Upper lobe of left lung (tissue), 6 donors: ENCODE data around the gene CHMP1B. TPM values are rescaled to one million over a fixed set of nuclear protein-coding genes. Genes with fewer than 3 reads are reported as not detected.

Experiments
- ATAC-seq, 2 donors: fragments of 200-7000 bp; cut with Tn5 transposase; one replicate each; pipeline ENCODE4 v1.9.1; 2022; ENCODE audit warnings: mild to moderate bottlenecking in 2 of 2, moderate library complexity in 2 of 2; ENCODE audit not compliant: low FRiP score in 2 of 2
- DNase-seq, 2 donors: peaks; one replicate each; pipeline ENCODE4 v3.0.0-alpha.2; 2019 to 2020
- H3K27ac ChIP-seq, 4 donors: fragments of 200-600 bp; sonication (generic); one replicate each; pipeline ENCODE4 v1.5.1; 2016 to 2019
- H3K27me3 ChIP-seq, 4 donors: fragments of 200-600 bp; sonication (generic); one replicate each; pipeline ENCODE4 v1.5.1; 2017 to 2019
- H3K36me3 ChIP-seq, 4 donors: fragments of 200-600 bp; sonication (generic); one replicate each; pipeline ENCODE4 v1.5.1; 2016 to 2019
- H3K4me1 ChIP-seq, 4 donors: fragments of 200-600 bp; sonication (generic); one replicate each; pipeline ENCODE4 v1.5.1; 2018 to 2019
- H3K4me3 ChIP-seq, 4 donors: fragments of 200-600 bp; sonication (generic); one replicate each; pipeline ENCODE4 v1.5.1; 2017 to 2019; ENCODE audit warnings: mild to moderate bottlenecking in 2 of 4, moderate library complexity in 1 of 4
- H3K9me3 ChIP-seq, 4 donors: fragments of 200-600 bp; sonication (generic); one replicate each; pipeline ENCODE4 v1.5.1; 2018 to 2019
- EP300 ChIP-seq, 4 donors: sonication (generic); formaldehyde crosslinking; IDR thresholded peaks; one replicate each; pipeline ENCODE4 v1.5.1; 2017; ENCODE audit warnings: antibody characterized with exemption in 4 of 4, control low read depth in 2 of 4
- POLR2A ChIP-seq, 4 donors: fragments of 450-650 bp; IDR thresholded peaks; one replicate each; pipeline ENCODE4 v1.5.1; 2016 to 2017; ENCODE audit warnings: antibody characterized with exemption in 4 of 4, mild to moderate bottlenecking in 2 of 4
- POLR2AphosphoS5 ChIP-seq, 2 donors: sonication (generic); formaldehyde crosslinking; IDR thresholded peaks; one replicate each; pipeline ENCODE4 v1.5.1; 2017; ENCODE audit warnings: antibody characterized with exemption in 2 of 2
- WGBS, 2 donors: methylation state at CpG; one replicate each; pipeline ENCODE4 v1.1.5; 2017 to 2018; 5-methylcytosine and 5-hydroxymethylcytosine counted together
- total RNA-seq, 6 donors: library from RNA; depleted of rRNA in 4 of 6; stranded (reverse); fragments of >200 nt in 4 of 6; gene quantifications; one replicate each; pipeline versions ENCODE4 v1.1.0 to v1.2.1, GENCODE V29; 2016 to 2021
- TF ChIP-seq, protein P1 (sequence below), 6 experiments: fragments of 450-650 bp in 4 of 6; fragments of 200-600 bp in 2 of 6; sonication (generic) in 2 of 6; IDR thresholded peaks; one replicate each; pipeline ENCODE4 v1.5.1; 2016 to 2019; ENCODE audit warnings: antibody characterized with exemption in 6 of 6
- donor health status: DM: no; HTN: no; CAD: no; lungs with moderate emphysema.
- donor health status: DM: no; HTN: yes; CAD: no; lungs with severe emphysema.

Gene CHMP1B
- total RNA-seq, 6 donors from 2014 or later = 29.3 to 61.4 (median 50.0) TPM

DNA sequence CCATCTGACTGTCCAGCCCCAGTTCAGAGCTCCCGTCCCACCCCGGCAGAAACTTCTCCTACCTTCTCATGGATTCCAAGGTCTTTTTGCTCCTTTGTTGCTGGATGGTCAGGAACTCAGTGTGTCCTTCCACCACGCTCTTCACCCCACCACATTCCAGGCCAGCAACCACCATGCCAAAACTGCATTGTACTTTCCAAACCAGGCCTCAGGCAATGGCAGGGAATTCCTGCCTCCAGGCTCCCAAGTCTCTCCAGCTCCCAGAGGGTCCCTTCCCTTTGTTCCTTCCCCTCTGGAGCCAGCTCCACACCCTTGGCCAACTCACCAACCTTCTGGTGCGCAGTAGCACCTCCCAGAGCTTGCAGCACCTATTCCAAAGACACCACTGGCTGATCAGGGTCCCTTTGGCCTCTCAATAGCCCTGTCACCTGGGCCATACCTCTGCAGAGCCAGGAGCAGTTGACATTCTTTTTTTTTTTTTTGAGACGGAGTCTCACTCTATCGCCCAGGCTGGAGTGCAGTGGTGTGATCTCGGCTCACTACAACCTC is 8.1 kb downstream of the CHMP1B start:
- Histone ChIP-seq H3K27me3 (no peaks in the 10 kb centered on the region), H3K27ac (no peak overlapping the region), H3K36me3 (peaks cover 0 to 13% (median 0%) of the 10 kb centered on the region in 4 donors), H3K9me3 (no peaks in the 10 kb centered on the region), H3K4me3 (no peak overlapping the region), H3K4me1 (peaks cover 0 to 44% (median 16%) of the 10 kb centered on the region in 4 donors)
- no peak for ATAC-seq
- no peak for DNase-seq
- WGBS, 2 donors = 88 to 93% methylated on average over 7 of the region's 7 CpGs
- no peak for TF ChIP-seq POLR2A (IDR thresholded peaks at IDR 0.05)
- TF ChIP-seq, protein P1, sequence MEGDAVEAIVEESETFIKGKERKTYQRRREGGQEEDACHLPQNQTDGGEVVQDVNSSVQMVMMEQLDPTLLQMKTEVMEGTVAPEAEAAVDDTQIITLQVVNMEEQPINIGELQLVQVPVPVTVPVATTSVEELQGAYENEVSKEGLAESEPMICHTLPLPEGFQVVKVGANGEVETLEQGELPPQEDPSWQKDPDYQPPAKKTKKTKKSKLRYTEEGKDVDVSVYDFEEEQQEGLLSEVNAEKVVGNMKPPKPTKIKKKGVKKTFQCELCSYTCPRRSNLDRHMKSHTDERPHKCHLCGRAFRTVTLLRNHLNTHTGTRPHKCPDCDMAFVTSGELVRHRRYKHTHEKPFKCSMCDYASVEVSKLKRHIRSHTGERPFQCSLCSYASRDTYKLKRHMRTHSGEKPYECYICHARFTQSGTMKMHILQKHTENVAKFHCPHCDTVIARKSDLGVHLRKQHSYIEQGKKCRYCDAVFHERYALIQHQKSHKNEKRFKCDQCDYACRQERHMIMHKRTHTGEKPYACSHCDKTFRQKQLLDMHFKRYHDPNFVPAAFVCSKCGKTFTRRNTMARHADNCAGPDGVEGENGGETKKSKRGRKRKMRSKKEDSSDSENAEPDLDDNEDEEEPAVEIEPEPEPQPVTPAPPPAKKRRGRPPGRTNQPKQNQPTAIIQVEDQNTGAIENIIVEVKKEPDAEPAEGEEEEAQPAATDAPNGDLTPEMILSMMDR (IDR thresholded peaks at IDR 0.05) = no peak
- TF ChIP-seq POLR2AphosphoS5 (IDR thresholded peaks at IDR 0.05) = no peak
- TF ChIP-seq EP300 (IDR thresholded peaks at IDR 0.05) = no peak

- TF ChIP-seq POLR2AphosphoS5 (IDR thresholded peaks at IDR 0.05) (no peak), POLR2A (IDR thresholded peaks at IDR 0.05) (no peak)
- no peaks in the 10 kb centered on the region for H3K9me3 ChIP-seq
- 76 to 86% methylated on average over 3 to 4 of the region's 4 CpGs for WGBS, 2 donors
- no peak overlapping the region for H3K4me3 ChIP-seq
- H3K36me3 ChIP-seq = peaks cover 0 to 9% (median 0%) of the 10 kb centered on the region in 4 donors
- H3K27ac ChIP-seq = no peak overlapping the region
- peaks cover 0 to 38% (median 16%) of the 10 kb centered on the region in 4 donors for H3K4me1 ChIP-seq
- H3K27me3 ChIP-seq = no peaks in the 10 kb centered on the region
- DNase-seq (no peak), ATAC-seq (peak in 1 of 2 donors; percentile 57)
Observed at GRCh38 chr18:11859903-11860407, 8.7 kb downstream of the CHMP1B start.

DNA sequence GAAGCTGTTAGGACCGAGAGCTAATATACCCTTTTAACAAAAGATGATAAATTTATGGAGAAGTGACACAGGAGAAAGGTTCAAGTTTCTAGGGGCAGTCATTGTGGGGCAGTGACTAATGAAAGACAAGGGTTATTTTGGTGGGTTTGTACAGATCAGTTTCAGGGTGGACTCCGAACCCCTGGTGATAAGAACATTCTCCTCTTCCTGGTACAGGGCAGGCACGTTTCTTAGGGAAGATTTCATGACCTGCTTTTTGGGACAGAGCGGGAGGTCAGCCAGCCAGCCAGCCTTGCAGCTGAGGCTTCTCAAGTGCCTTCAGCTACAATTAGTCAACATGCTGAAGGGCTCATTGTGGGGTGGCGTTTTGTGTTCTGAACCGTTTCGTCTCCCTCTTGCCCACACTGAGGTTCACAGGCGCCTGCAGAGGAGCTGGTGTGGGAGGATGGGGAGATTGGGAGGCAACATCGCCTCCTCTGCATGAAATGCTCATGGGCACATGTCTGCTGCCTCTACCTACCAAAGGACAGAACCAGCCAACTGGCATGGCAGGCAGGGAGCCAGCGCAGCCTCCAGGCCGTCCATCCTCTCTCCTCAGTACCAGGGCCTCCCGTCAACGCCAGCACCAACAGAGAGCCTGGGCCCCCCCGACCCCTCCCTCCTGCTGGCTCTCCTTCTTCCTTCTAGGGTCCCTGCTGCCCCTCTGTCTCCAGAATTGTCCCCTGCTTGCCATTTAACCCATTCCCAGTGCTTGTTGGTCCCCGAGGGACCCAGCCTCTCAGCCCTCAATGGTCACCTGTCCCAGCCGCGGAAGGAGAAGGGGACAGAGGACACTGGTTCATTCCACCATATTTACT is 9.6 kb downstream of the CHMP1B start:
- DNase-seq = peak in 1 of 2 donors; percentile 42
- peaks cover 0 to 35% (median 15%) of the 10 kb centered on the region in 4 donors for H3K4me1 ChIP-seq

GRCh38 chr18:11861583-11862288 is 10.5 kb downstream of the CHMP1B start:
- TF ChIP-seq POLR2A (IDR thresholded peaks at IDR 0.05) = no peak
- no peak for TF ChIP-seq EP300 (IDR thresholded peaks at IDR 0.05)
- no peak for TF ChIP-seq POLR2AphosphoS5 (IDR thresholded peaks at IDR 0.05)
- H3K27me3 ChIP-seq = no peaks in the 10 kb centered on the region
- no peak for ATAC-seq
- 83 to 86% methylated on average over 19 to 20 of the region's 20 CpGs for WGBS, 2 donors
- peaks cover 0 to 27% (median 9%) of the 10 kb centered on the region in 4 donors for H3K4me1 ChIP-seq
- H3K36me3 ChIP-seq = no peaks in the 10 kb centered on the region
- H3K4me3 ChIP-seq = no peak overlapping the region
- H3K27ac ChIP-seq = no peak overlapping the region
- DNase-seq = no peak
- no peaks in the 10 kb centered on the region for H3K9me3 ChIP-seq

More for the DNA sequence above, 9.6 kb downstream of the CHMP1B start:
- ATAC-seq = no peak
- WGBS, 2 donors = 76 to 80% methylated on average over 15 to 17 of the region's 17 CpGs
- no peak overlapping the region for H3K4me3 ChIP-seq
- H3K27ac ChIP-seq = no peak overlapping the region
- TF ChIP-seq POLR2A (IDR thresholded peaks at IDR 0.05) = no peak
- TF ChIP-seq POLR2AphosphoS5 (IDR thresholded peaks at IDR 0.05) = no peak
- TF ChIP-seq EP300 (IDR thresholded peaks at IDR 0.05) = no peak
- TF ChIP-seq, protein P1 (IDR thresholded peaks at IDR 0.05) = no peak
- peaks cover 0 to 4% (median 0%) of the 10 kb centered on the region in 4 donors for H3K36me3 ChIP-seq
- no peaks in the 10 kb centered on the region for H3K27me3 ChIP-seq
- H3K9me3 ChIP-seq = no peaks in the 10 kb centered on the region

GRCh38 chr18:11862468-11863137 is 11.4 kb downstream of the CHMP1B start:
- ATAC-seq = no peak
- Histone ChIP-seq H3K36me3 (no peaks in the 10 kb centered on the region), H3K27me3 (no peaks in the 10 kb centered on the region), H3K27ac (no peak overlapping the region), H3K4me1 (peaks cover 0 to 20% (median 7%) of the 10 kb centered on the region in 4 donors), H3K9me3 (no peaks in the 10 kb centered on the region), H3K4me3 (no peak overlapping the region)
- WGBS, 2 donors = 65 to 71% methylated on average over 6 of the region's 6 CpGs
- DNase-seq = peak in 1 of 2 donors; percentile 52
- TF ChIP-seq, protein P1 (IDR thresholded peaks at IDR 0.05) = no peak
- TF ChIP-seq POLR2A (IDR thresholded peaks at IDR 0.05) (no peak), POLR2AphosphoS5 (IDR thresholded peaks at IDR 0.05) (no peak), EP300 (IDR thresholded peaks at IDR 0.05) (no peak)
